NCI-H2171 (cell line): ENCODE data around the gene SOBP.

Experiments
- DNase-seq: peaks from one replicate; lab custom pipeline; 2025; lab: John Stamatoyannopoulos, UW

Gene SOBP

DNA sequence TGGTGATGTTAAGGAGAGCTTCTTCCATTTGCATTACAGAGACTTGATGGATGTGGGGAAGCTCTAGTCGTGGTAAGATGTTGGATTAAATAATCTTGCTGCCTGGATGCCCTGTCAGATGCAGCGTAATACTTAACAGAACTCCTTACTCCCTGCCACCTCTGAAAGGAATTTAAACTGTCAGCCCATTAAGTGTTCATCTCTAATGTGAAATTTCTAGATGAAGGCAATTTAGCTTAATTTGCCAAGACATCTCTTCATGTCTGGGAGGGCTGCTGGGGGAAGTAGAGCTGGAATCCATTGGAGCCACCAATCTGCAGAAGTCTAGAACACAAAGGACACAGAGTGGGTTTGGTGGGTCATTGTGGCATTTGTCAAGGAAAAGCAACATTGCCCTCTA, 64.4 kb downstream of the SOBP start:
- DNase-seq = no peak

DNA sequence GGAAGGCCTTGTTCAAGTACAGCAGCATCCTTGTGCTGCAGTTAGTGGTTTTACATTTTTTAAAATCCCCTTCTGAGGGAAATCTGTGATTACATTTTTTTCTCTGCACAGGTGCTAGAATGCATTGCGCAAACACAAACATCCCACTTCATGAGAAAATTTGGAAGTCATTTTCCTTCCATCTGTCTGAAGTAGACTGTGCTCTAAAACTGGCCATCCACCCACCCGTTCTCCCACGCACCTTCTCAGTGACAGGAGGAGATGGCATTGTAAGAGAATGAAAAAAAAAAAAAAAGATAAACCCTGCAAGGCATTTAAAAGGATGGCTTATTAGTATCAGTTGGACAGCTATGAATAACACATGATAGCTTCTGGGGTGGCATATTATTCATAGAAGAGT, 65.0 kb downstream of the SOBP start:
- no peak for DNase-seq

DNA sequence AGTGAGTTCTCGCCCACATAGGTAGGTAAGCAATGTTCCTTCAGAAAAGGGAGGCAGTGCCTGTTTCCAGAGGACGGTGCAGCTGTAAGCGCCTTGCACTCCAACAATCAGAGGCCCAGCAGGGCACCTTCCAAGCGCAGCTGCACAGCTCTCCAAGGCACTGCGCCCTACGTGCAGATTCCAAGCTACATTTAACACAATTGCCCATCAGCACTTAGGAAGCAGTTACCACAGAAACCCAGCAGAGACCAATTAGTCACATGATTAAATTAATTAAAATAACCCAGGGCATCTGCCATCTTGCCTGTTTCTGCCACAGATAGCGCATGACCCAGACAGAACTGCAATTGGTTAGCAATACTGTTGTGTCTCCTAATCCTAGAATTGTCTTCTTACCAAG, 65.5 kb downstream of the SOBP start:
- DNase-seq = no peak

DNA sequence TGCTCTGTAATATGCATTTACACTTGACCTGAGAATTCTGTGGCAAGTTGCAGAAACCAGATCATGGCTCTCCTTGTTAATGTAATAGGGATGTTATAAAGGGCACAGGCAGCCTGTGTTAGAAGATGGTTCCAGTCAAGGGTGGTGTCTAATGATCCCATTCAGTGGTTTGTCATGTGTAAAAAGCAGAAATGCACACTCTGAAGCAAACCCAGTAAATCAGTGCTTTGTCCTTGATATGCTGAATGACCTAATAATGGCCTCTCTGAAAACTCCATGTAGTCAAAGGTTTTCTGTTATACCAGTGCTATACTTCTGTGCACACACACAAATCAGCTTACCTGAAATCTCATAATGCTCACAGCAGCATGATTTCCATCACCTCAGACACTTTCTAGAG, 66.2 kb downstream of the SOBP start:
- no peak for DNase-seq

DNA sequence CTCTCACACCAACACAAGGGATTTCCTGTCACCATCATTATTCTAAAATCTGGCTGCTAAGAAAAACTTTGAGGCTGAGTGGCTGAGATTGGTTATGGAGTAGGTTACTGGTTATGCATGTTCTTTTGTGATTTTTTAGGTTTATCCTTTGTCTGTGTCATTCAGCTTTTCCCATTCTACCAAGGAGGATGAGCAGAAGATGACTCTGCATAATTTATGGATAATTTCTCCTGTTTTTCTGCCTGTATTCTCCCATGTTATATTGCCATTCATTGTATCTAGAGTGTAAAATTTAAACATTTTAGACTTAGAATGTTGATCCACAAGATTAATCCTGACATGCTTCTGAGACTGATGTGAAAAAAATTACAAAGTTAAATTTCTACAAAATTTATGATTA, 67.8 kb downstream of the SOBP start:
- DNase-seq = no peak

DNA sequence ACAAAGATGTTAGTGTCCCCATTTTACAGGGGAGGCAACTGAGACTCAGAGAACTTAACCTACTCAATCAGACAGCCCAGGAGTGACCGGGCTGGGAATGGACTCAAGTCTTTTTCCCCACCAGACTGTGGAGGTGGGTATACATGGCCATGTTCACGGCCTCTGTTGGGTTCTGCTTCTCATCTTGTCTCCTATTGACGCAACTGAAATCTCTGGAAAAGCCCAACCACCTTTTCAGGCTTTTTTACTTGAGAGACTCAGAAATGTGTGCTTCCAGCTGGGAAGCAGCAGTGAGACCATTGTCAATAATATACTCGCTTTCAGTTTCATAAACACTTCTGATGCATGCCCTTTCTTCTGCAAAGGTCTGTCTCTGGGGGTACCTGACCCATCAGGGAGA, 70.7 kb downstream of the SOBP start:
- no peak for DNase-seq

DNA sequence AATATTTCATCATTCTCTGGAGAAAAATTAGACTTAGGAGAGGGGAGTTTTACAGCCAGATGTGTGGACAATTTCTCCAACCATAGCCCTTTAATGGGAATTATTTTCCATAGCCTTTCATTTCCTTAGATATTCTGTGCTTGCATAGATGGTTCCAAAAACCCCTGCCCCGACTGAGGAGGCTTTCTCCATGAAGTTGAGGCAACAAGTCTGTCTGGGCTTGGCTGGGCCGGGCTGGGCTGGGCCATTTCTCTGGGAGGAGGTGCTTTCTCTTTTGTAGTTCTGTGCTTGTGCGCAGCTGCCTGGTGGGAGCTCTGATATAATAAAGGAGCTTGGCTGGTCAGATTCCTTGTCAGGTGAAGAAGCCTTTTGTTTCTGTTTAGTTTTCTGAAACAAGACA, 71.4 kb downstream of the SOBP start:
- DNase-seq = no peak

DNA sequence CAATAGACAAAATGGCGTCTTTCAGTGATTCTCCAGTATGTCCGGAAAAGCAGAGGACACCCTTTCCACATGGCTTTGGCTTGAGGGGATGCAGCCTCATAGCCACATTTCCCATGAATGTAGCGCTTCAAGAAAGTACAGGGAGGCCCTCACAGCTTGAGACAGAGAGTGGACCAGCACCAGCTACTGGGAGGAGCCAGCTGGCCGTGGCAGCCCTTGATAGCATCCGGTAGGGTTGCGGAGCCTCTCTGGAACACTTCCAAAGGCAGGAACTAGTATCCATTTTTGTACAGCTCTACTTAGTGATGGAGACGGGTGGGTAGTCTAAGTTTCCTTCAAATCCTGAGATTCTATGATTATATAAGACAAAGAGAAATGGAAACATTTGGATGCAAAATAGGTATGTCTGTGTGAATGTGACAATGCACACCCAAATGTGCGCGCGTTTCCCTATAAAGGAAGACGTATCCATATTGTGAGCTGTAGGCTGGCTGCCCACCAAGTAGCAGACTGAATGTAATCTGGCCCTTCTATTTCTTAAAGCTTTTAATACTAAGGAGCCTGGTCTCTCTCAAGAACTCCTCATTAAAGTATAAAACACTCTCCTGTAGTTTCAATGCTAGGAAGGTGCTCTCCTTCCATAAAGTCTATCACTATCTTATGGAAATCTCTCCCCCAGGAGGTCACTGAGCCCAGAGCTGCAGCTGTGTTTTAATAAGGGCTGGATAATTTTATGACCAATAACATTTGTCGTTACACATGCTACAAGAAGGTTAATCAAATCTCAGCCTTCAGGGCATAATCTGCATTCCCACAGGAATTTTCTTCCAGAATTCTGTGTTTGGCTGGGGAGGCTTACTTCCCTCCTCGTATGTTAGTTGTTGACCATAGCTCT, 74.0 kb downstream of the SOBP start:
- DNase-seq = no peak

DNA sequence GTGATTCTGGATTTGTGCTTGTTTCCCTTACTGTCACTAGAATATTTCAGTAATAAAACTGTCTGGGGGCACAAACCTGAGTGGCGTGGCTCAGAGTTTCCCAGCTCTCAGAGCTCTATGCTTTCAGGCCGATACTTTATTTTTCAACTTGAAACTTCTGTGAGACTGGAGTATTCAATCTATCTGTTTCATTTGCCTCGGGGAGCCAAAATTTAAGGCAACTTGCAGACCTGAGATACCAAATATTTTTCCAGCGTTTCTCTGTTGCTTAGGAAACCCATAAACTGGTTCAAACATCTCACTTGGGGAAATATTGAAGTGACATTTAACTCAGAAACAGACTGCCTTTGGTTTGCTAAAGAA, 74.7 kb downstream of the SOBP start:
- no peak for DNase-seq

DNA sequence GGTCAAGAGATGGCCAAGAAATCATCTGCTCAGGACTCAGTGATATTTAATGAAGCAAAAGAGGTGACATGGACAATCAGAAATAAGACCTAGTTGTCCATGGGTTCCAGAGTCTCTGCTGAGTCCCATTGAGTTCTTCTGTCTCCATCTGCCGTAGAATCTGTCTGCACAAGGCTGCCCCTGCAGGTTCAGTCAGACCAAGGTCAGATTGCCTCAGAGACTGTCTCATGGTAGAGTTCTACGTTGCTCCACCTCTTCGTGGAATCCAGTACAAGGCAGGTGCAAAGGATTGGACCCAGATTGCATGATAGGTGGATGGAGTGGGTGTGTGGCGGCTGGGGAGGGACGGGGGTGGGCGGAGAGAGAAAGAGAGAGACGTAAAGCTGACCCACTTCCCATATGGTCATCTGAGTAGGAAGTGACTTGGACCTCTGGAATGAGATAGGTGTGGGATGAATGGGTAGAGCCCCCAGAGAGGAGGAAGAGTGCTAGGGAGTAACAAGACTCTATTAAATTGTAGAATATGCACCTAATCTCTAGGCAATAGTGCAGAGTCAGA, 75.3 kb downstream of the SOBP start:
- DNase-seq = no peak

DNA sequence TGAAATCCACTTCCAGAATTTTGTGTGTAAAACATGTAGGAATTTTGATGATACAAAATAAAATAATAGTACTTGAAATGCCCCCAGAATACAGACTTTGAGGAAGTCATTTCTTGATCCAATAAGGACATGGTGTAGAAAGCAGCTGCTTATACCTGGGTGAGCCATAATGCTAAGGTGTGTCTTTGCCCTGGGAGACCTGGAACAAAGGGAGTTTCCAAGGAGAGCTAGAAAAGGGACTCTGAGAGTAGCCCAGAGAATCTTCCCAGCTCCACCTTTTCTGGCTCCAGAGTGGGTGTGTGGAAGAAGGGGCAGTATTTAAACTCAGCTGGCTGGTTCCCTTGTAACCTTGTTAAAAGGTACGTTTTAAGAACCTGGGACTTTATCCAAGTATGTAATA, 77.7 kb downstream of the SOBP start:
- DNase-seq = no peak

DNA sequence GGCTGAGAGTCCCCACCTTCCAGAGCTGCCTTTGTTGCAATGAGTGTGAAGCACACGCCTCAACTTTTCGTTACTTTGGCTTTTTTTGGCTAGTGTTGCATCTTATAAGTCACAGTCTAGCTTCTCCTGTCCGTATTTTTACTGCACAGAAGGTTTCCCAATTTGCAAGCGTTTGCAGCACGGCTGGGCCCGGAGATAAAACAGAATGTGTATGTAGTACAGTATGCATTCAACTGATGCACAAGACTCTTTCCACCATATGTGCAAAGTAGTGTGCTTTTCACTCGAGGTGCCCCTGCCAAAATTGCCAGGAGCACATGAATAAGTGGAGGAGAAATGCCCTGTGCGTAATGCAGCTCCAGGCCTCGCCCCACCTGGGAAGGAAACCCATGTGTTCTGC, 79.6 kb downstream of the SOBP start:
- no peak for DNase-seq

DNA sequence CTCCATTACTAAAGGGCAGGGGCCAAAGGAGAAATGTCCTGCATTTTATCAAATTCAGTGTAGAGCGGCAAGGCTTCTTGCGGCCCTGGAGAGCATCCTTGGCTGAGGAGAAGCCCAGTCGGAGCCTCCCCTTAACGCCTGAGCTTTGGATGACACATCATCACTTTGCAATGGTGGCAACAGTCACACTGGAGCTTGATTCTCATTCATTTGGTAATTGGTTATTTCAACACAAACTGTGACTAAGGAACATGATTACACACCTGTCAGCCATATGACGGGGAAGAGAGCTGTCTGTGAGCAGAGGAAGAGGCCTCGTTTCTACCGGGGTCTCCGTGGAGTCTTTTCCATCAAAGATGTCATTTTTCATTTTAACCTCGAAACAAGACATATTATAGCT, 81.4 kb downstream of the SOBP start:
- DNase-seq = no peak

DNA sequence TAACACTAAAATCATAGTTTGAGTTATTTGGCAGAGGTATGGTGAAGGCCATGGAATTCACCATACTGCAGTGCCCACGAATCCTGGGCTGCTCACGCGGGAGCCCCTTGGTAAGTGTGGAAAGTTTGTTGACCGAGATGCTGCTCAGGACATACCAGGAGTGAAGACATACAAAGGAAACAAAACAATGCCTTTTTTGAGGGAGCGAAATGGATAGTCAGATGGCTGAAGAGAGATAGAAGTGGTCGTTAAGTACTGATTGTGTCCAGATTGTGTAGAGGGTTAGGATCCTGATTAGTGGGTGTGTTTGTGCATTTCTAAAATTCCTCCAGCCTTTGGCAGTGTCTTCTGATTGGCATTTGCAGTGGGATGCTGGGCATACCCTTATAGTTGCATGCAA, 83.0 kb downstream of the SOBP start:
- DNase-seq = no peak

DNA sequence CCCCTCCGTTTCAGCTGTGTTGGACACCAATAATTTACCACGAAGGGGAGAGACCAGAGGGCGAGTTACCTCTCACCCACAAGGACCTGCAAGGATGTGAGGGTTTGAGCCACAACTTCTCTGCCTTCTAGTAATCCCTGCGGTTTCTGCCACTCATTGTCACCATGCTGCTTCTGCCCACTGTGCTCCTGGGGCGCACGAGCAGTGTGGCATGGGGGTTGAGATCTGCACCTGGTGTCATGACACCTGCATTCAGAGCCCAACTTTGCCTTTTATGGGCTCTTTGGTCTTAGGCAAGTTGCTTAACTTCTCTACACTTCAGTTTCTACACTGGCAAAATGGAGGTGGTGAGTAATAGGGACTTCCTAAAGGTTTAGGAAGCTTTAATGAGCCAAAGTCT, 84.9 kb downstream of the SOBP start:
- DNase-seq = no peak

DNA sequence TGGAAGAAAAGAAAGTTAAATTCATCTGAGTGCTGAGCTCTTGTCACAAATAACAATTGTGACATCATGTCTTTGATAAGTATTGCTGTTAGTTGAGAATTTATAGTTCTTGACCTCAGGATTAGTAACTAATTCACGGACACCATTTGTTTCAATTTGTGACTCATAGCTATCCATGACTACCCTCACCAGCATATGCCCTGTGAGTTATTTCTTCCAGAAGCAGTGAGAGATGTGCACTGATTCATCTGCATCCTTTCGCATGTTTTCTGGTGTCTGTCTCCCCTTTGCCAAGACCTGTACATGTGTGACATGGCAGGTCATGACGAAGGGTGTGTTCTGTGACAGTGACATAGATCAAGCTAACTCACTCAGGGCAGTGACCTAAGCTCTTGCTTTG, 86.9 kb downstream of the SOBP start:
- no peak for DNase-seq

DNA sequence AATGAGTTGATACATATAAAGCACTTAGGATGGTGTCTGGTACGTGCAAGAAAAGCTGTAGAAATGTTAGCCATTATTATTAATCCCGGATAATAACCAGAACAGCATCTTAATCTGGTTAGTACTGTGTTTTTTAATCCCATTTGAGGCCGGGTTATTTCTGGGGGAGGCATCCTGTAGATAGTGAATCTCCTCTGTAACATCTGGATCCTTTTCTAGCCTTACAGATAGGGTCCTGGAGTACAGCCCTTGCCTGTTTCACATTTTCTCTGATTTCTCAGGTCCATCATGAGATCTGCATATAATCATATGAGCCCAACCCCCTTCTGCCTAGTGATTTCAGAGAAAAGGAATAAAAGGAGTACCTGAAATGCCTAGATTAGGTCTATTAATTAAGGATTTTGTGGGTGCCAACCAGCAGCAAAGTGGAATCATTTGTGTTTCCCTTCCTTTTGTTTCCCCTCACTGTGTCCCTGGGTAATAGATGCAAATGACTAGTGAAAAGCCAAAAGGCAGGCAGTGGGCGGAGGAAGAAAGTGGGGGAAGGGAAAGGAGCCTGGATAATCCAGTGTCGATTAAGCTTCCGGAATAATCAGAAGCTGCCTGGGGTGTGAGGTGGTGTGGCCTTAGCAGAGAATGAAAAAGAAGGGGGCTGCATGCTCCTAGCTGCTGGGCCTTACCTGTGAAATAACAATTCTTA, 88.9 kb downstream of the SOBP start:
- no peak for DNase-seq

DNA sequence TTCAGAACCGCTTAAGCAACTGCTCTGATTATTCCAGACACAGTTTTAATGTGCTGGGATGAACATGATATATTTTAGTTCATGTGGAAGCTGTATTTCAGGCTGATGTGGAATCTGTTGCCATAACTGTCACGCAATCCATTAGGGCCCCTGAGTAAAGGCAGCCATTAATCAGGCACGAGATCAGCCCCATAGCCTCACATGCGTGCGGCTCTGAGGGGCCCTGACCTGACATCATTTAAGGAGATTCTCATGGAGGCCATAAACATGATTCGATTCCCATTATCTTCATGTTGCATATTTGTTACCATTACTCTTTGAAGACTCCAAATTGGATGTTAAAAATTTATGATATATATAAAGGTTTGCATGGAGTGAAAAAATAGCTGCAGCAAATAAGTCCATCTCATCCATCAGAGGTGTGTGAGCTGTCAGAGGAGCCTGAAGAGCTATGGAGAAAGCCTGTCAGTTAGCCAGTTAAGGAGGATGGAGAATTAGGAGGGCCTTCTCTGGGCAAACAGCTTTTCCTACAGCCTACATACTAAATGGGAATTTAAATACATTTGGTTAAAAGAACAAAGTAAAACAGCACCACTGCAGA, 89.6 kb downstream of the SOBP start:
- DNase-seq = no peak

DNA sequence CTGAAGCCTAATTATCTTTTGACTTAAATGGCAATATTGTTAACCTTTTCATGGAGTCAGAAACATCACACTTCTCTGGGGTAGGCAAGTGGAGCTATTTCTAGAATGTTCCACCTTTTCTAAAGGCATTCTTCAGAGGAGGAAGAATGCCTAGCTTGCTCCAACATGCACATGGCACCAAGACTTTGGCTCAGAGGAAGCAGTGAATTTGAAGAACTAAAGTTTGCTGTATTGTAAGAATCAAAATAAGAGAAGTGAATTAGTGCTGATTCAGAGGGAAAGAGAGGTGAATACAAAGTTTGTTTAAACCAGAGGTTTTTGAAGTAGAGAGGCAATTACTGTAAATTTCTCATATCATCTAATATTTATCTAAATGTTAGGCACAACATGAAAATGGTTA, 92.2 kb downstream of the SOBP start:
- DNase-seq = no peak

DNA sequence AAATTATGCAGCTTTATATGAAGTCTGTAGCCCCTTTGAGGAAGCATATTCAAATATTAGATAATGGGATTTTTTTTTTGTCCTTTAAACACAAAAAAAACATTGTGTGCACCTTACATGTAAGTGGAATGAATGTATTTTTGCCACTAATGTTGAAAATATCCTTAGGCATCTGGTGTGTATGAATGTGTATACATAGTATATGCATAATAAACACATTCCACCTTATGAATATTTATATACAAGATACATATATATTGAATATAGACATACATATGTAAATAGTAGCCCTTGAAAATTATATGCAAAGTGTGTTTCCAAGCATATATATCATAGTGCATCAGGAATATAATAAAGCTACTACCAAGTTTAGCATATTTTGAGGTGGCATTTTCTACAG, 94.8 kb downstream of the SOBP start:
- no peak for DNase-seq

DNA sequence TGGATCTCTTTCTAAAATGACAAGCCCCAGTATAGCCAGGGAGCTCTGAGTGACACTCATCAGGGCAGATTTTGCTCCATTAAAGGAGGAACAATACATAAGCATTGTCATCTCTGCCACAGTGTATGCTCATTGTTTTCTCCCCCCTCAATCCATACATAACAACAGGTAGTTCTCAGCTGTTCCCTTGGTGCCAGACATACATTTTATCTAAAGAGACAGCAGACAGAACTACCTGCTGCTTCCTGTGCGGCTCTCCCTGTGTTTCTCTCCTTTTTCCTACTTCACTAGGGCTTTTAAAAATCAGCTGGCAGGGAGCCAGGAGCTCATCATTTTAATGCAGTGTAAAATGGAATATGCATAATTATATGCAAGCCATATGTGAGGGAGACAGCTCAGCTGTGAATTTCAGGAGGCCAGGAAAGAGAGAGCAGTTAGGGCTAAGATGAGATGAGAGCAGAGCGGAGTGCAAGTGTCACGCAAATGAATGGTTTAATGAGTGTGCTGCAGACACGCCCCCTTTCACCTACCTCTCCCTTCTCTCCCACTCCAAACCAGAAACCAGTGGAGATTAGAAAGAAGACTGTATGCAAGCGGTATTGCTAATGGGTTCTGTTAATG, 96.0 kb downstream of the SOBP start:
- peak; percentile 40 for DNase-seq

DNA sequence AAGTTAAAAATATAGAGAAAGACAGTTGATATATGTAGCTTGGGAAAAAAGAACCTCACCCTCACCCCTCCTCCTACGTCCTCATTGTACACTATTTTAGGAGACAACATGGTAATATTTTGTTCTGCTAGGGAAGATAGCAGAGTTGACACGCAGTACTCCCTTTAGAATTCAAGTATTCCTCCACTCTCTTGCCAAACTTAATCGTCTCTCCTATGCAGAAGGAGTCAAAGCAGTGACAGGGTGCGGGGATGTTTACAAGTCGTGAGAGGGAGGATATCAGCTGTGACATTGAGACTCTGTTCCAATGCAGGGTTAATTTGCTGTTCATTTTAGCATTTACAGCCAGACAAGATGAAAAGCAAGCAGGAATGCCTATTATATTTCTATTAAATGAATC, 97.5 kb downstream of the SOBP start:
- no peak for DNase-seq

DNA sequence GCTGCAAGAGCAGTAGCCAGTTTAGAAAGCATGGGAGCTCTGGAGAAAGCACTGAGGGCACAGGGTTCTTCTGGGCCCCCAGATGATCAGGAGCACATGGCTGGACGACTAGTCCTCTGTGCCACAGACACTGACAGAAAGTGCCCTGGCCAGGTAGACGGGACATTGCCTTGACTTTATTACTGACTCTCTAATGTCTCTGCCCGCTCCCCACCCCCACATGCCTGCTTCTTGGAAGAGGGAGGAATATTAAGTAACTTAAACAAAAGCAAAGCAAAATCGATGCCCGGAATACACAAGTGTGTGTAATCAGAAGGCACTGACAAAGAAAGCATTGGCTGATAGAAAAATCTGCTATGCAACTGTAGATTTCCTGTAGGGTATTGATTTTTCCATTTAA, 99.3 kb downstream of the SOBP start:
- DNase-seq = no peak
